Hematopoietic multipotent progenitor cell treated with erythropoietin and hydrocortisone succinate and interleukin-3 and kit ligand, for 6 days (in vitro differentiated cells): ENCODE results near the gene CNTNAP5.

Experiments
- DNase-seq: peaks from one replicate; pipeline ENCODE4 v3.0.0-alpha.2; 2015

The CNTNAP5 gene

DNA sequence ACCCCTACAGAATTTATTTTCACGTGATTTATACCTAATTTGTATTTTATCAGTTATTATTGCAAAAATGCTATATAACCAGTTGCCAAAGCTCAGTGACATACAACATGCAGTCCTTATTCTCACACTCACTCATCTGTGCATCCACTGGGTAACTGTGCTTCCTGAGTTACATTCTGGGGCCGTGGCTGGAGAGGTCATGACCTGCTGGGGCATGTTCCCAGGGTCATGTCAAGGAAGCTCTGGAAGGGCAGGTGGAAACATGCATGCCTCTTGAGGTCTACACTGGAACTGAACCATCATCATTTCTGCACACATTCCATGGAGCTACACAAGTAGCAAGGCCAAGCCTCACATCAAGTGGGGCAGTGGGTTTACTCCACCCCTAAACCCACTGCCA, 715.5 kb downstream of the CNTNAP5 start:
- no peak for DNase-seq

DNA sequence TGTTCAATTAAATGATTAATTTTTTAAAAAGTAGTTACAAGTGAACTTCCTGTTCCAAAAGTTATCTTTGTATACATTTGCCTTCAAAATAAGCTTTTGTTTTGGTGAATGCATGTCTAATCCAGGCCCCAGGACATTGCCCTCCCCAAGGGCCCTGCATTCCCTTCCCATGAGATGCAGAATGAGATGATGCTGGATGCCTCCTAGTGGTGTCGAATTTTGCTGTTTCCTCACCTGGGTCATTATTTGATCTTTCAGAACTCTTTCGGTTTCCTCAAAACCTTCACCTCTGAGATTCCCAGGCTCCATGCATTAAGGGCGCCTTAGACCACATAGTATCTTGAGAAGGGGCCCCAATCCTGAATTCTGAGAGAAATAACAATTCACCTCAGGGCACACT, 728.8 kb downstream of the CNTNAP5 start:
- no peak for DNase-seq

GRCh38 chr2:124755386-124755785, 730.3 kb downstream of the CNTNAP5 start:
- no peak for DNase-seq

DNA sequence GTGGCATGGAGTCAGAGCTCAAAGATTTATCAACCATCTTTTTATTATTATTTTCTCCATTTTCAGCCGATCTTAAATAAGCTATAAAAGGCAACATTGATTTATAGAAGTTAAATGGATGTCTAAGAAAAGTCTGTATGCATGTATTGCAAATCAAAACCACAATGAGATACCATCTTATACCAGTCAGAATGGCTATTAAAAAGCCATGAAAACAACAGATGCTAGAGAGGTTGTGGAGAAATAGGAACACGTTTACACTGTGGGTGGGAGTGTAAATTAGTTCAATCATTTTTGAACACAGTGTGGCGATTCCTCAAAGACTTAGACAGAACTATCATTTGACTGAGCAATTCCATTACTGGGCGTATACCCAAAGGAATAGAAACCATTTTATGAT, 731.0 kb downstream of the CNTNAP5 start:
- DNase-seq: no peak

DNA sequence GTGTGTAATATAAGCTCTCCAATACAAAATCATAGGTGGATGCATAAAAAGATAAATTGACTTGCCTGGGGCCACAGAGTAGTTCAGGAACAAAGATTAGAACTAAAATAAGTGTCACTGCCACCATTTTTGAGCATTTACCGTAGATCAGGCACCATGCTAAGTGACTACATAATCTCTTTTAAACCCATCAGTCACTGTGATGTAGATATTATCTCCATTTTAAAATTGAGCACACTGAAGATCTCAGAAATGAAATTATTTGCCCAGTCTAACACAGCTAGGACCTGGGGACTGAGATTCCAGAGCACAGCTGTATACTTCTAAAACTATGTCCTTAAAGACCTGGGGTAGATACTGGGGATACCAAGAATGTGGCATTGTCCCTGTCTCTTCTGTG, 737.3 kb downstream of the CNTNAP5 start:
- DNase-seq: no peak

DNA sequence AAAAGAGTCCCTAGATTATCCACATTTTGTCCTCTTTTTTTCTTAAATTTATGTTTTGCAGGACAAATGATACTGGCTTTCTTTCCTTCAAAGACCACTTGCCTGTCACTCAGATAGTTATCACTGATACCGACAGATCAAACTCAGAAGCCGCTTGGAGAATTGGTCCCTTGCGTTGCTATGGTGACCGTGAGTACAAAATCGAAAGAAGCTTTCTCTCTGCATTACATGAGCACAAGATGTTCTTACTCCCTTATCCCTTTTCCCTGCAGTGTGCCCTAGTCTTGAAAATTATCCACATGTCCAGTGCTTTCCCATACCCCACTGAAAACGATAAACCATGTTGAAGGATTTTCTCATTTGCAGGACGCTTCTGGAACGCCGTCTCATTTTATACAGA, 738.5 kb downstream of the CNTNAP5 start:
- no peak for DNase-seq

DNA sequence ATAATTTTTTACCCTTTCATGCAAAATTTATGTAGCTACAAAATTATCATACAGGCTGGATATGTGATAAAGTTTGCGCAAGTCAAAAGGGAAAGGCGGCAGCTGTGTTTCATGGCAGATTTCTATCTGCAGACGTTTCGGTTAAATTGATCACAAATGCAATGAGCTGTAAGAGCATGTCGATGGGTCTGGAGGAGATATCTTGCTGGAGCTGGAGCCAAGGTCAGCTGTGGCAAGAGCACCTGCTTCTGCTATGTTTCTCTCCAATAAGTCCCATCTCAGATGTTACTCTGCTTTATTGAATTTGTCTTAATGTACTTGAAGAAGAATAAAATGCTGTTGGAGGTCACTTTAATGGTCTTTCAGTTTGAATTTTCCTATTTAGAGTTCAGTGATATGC, 749.7 kb downstream of the CNTNAP5 start:
- DNase-seq: no peak

DNA sequence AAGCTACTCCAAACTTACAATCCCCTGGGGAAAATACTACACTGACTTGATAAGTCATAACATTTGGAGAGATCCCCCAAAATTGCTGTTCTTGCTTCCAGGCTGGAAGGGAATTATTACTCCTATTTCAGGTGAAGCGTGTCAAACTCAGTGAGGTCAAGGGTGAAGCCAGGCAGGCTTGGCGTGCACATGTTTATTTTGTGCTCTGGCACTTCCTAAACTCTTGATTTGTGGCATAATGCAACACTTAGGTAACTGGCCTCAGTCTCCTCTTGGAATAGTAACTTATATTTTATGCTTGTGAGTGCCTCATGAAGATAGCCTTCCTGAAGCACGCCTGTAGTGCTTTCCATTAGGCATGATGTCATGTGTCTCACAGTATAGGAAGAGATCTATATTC, 751.2 kb downstream of the CNTNAP5 start:
- no peak for DNase-seq

- no peak for DNase-seq
Observed at GRCh38 chr2:124778076-124778475, 753.0 kb downstream of the CNTNAP5 start.

GRCh38 chr2:124796647-124797046, 771.6 kb downstream of the CNTNAP5 start:
- no peak for DNase-seq

DNA sequence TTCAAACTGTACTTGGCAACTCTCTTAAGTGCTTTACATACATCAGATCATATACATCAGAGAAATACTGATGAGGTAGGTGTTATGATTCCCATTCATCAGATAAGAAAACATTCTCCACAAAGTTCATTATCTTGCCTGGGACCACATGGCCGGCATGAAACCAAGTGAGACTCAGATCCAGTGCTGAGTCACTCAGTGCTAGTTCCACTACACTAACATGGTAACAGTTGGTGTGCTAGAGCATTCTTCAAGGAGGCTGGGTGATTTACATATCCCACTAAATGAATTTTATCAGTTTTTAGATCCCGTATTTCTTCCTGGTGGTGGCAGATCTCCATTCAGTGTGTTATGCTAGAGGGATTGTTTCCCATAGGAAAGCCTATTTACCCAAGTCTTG, 772.0 kb downstream of the CNTNAP5 start:
- DNase-seq: no peak

GRCh38 chr2:124798551-124798950, 773.5 kb downstream of the CNTNAP5 start:
- no peak for DNase-seq

GRCh38 chr2:124804014-124804940, 779.2 kb downstream of the CNTNAP5 start:
- peak; percentile 76 for DNase-seq

- DNase-seq: no peak
Observed at GRCh38 chr2:124805060-124805459, 780.0 kb downstream of the CNTNAP5 start.

- DNase-seq: peak; percentile 3
Observed at GRCh38 chr2:124810132-124810531, 785.0 kb downstream of the CNTNAP5 start.

GRCh38 chr2:124814968-124815745, 790.1 kb downstream of the CNTNAP5 start:
- no peak for DNase-seq

DNA sequence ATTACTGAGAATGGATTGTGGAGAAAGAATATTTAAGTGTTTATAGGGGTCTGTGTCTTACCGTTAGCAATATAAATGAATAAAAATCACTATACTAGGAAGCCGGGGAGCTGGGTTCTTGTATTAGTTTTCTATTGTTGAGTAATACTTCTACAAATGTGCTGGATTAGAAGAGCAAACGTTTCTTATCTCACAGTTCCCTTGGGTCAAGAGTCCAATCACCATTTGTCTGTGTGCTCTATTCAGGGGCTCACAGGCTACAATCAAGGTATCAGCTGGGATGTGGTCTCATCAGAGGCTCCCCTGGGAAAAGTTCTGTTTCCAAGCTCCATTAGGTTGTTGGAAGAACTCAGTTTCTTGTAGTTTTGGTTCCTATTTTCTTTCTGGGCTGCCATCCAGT, 790.9 kb downstream of the CNTNAP5 start:
- no peak for DNase-seq

- no peak for DNase-seq
Observed at GRCh38 chr2:124822516-124822915, 797.4 kb downstream of the CNTNAP5 start.

- no peak for DNase-seq
Observed at GRCh38 chr2:124824441-124824840, 799.4 kb downstream of the CNTNAP5 start.

- DNase-seq: no peak
Observed at GRCh38 chr2:124832521-124832920, 807.4 kb downstream of the CNTNAP5 start.

DNA sequence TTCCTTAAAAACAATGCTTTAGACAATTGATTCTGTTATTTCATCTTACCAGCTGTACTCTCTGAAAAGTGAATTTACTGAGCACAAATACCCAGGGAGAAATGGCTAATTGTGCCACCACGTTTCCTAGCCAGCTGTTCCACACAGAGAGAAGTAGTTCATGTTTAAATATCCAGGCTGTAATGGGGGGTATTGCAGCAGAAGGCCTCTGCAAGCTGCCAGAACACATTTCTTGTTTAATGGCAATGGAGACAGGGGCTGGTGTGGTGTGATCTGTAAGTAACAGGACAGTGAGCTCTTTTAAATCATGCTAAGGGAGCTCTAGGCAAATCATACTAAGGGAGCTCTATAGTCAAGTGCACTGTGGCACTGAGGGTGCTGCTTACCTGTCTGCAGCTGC, 809.2 kb downstream of the CNTNAP5 start:
- no peak for DNase-seq

GRCh38 chr2:124835331-124835730, 810.2 kb downstream of the CNTNAP5 start:
- no peak for DNase-seq

GRCh38 chr2:124836416-124836815, 811.3 kb downstream of the CNTNAP5 start:
- no peak for DNase-seq

DNA sequence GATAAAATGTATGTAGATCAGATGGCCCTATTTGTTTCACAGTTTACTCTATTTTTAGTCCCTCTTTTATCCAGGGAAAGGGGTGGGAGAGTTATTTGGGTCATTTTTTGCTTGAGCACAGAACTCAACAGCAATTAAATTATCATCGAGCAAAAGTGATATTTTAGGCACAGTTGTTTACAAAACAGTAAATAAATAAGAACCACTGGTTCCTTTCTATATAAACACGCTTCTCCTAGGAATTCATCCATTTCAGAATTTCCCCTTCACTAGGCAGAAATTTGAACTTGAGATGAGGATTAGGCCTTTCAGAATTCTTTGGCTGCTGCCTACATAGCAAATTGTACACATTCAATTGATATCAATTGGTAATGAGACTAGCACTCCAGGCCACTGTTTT, 812.4 kb downstream of the CNTNAP5 start:
- no peak for DNase-seq
